ENCODE measurements around the gene GATC. TPM values are rescaled to one million over a fixed set of nuclear protein-coding genes. Genes with fewer than 3 reads are reported as not detected.
A peak's percentile ranks its signal among the peaks of the same experiment; 100 is the strongest.
"Not testable (repeated sequence)": the region's sequence is repeated elsewhere in the genome, so short reads cannot be mapped to it uniquely, and the experiment has no call there.

GATC gene
- total and polyA plus RNA-seq, 3 donors from 2014 or later, result 10.8 to 20.9 (median 17.5) TPM

- Histone ChIP-seq H3K36me3 (ENCODE audit: low read depth, missing control alignments) (no peaks in the 10 kb centered on the region), H3K27me3 (no peaks in the 10 kb centered on the region), H3K27ac (no peak overlapping the region), H3K4me3 (no peak overlapping the region), H3K9me3 (no peaks in the 10 kb centered on the region), H3K4me1 (peaks cover 11% of the 10 kb centered on the region)
- peak; percentile 57 for DNase-seq
- WGBS, 2 donors, result 17 to 32% methylated on average over 6 of the region's 6 CpGs
- TF ChIP-seq POLR2A (IDR thresholded peaks at IDR 0.05), result no peak
- peak in 2 of 3 experiments; percentile 24 to 52 for TF ChIP-seq CTCF (IDR thresholded peaks at IDR 0.05)
- intact Hi-C loops (cut with DNase I; ENCODE audit: low total_unique reads), result no loop called here
These were observed 6.5 kb upstream of the GATC start for GRCh38 chr12:120439646-120440247.

DNA sequence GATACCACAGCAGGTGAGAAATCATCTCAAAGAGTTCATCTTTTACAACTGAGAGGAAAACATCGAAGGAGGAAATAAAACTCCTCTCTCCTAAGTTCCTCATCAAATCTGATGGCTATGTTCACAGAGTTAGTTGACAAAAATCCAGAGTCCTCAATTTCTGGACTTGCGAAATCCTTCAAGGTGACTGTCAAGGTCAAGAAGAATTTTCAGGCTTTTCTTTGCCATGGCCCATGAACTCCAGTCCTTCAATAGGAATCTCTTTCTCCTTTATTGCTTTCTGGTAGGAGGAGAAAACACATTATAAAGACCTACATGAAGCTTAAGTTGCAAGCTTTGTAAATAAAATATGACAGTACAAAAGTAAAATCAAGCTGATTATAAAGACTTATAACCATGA is 1.6 kb upstream of the GATC start:
- Histone ChIP-seq H3K27ac (no peak overlapping the region), H3K4me1 (peaks cover 20% of the 10 kb centered on the region), H3K4me3 (no peak overlapping the region), H3K9me3 (no peaks in the 10 kb centered on the region), H3K27me3 (no peaks in the 10 kb centered on the region), H3K36me3 (ENCODE audit: low read depth, missing control alignments) (no peaks in the 10 kb centered on the region)
- intact Hi-C loops (cut with DNase I; ENCODE audit: low total_unique reads), result no loop called here
- TF ChIP-seq POLR2A (IDR thresholded peaks at IDR 0.05), result no peak
- no peak for TF ChIP-seq CTCF (IDR thresholded peaks at IDR 0.05)
- 65 to 81% methylated on average over 2 of the region's 2 CpGs for WGBS, 2 donors
- DNase-seq, result no peak

- peak overlapping the region; percentile 71 to 75 for H3K27ac ChIP-seq
- 4 to 5% methylated on average over 17 of the region's 17 CpGs for WGBS, 2 donors
- H3K9me3 ChIP-seq; H3K36me3 ChIP-seq (ENCODE audit: low read depth, missing control alignments); intact Hi-C loops (cut with DNase I; ENCODE audit: low total_unique reads); DNase-seq; H3K27me3 ChIP-seq: not testable (repeated sequence)
- peak overlapping the region; percentile 75 to 97 for H3K4me3 ChIP-seq
- H3K4me1 ChIP-seq, result peaks cover 18% of the 10 kb centered on the region
These were observed 567 bp downstream of the GATC start for GRCh38 chr12:120446844-120447178.

DNA sequence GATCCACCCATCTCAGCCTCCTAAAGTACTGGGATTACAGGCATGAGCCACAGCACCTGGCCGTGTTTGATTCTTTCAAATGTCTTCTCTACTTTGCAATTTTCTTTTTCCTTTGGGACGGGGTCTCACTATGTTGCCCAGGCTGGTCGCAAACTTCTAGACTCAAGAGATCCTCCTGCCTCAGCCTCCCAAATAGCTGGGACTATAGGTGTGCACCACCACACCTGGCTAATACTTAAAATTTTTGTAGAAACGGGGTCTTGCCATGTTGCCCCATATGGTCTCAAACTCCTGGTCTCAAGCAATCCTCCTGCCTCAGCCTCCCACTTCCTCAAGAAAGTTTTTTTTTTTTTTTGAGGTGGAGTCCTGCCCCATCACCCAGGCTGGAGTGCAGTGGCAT is 1.7 kb downstream of the GATC start:
- H3K36me3 ChIP-seq (ENCODE audit: low read depth, missing control alignments), result no peaks in the 10 kb centered on the region

GRCh38 chr12:120452524-120452923 is 6.3 kb downstream of the GATC start:
- H3K9me3 ChIP-seq; DNase-seq; intact Hi-C loops (cut with DNase I; ENCODE audit: low total_unique reads); H3K36me3 ChIP-seq (ENCODE audit: low read depth, missing control alignments); H3K27ac ChIP-seq; H3K4me1 ChIP-seq; H3K4me3 ChIP-seq; H3K27me3 ChIP-seq: not testable (repeated sequence)
- 79 to 82% methylated on average over 5 of the region's 5 CpGs for whole genome bisulfite sequencing, 2 donors

More for the DNA sequence above, 1.7 kb downstream of the GATC start:
- 92 to 93% methylated on average over 4 of the region's 4 CpGs for WGBS, 2 donors
- intact Hi-C loops (cut with DNase I; ENCODE audit: low total_unique reads), result no loop called here
- Histone ChIP-seq H3K27ac (no peak overlapping the region), H3K9me3 (no peaks in the 10 kb centered on the region), H3K27me3 (no peaks in the 10 kb centered on the region), H3K4me3 (no peak overlapping the region), H3K4me1 (peaks cover 18% of the 10 kb centered on the region)
- TF ChIP-seq CTCF (IDR thresholded peaks at IDR 0.05), result no peak
- TF ChIP-seq POLR2A (IDR thresholded peaks at IDR 0.05), result no peak
- no peak for DNase-seq

GRCh38 chr12:120453060-120453750 is 7.0 kb downstream of the GATC start:
- Histone ChIP-seq H3K36me3 (ENCODE audit: low read depth, missing control alignments) (no peaks in the 10 kb centered on the region), H3K4me3 (no peak overlapping the region), H3K27ac (no peak overlapping the region), H3K27me3 (no peaks in the 10 kb centered on the region), H3K4me1 (no peaks in the 10 kb centered on the region), H3K9me3 (no peaks in the 10 kb centered on the region)
- no peak for DNase-seq
- intact Hi-C loops (cut with DNase I; ENCODE audit: low total_unique reads), result no loop called here
- 86 to 94% methylated on average over 3 of the region's 3 CpGs for WGBS, 2 donors
- TF ChIP-seq CTCF (IDR thresholded peaks at IDR 0.05), result no peak
- TF ChIP-seq POLR2A (IDR thresholded peaks at IDR 0.05), result no peak
